HT1080 (cell line): ENCODE data around the gene SLC5A11. TPM values are rescaled to one million over a fixed set of nuclear protein-coding genes. Genes with fewer than 3 reads are reported as not detected.

Experiments used
- total RNA-seq: library from RNA; depleted of rRNA; stranded (reverse); fragments of >200 nt; shearing (Covaris generic); gene quantifications from 2 replicates; pipeline ENCODE4 v1.2.3, GENCODE V29; 2014; rRNA removed

The SLC5A11 gene
- total RNA-seq, 1 experiment from 2014 or later: 0.06 TPM

Other genes starting within 250 kb of the SLC5A11 start
- 21.9 and 29.9 TPM in 2 replicates for gene TNRC6A, start 116.3 kb upstream of the SLC5A11 start, total RNA-seq
- 18.4 and 49.4 TPM in 2 replicates for gene ARHGAP17, start 169.4 kb downstream of the SLC5A11 start, total RNA-seq